HG03108 (cell line): ENCODE results near the gene S100P.
"Not testable (repeated sequence)": the region's sequence is repeated elsewhere in the genome, so short reads cannot be mapped to it uniquely, and the experiment has no call there.

Experiments
- ATAC-seq: cut with Tn5 transposase; IDR thresholded peaks from one replicate; pipeline ENCODE4 v1.9.1; 2021; ENCODE audit warnings: moderate library complexity; ENCODE audit not compliant: unreplicated experiment

S100P gene

GRCh38 chr4:6693231-6694176 lies at the start of gene S100P:
Gene S100P (plus strand): TSS chr4:6693878. CDS start chr4:6693933, 55 bp downstream.
- no peak for ATAC-seq

GRCh38 chr4:6644792-6645530 lies 48.7 kb upstream of the S100P start:
- ATAC-seq: no peak

GRCh38 chr4:6647169-6647568 lies 46.5 kb upstream of the S100P start:
- ATAC-seq: no peak

- no peak for ATAC-seq
These were observed 46.0 kb upstream of the S100P start for GRCh38 chr4:6647582-6648230.

- no peak for ATAC-seq
These were observed 44.5 kb upstream of the S100P start for GRCh38 chr4:6649216-6649615.

GRCh38 chr4:6654211-6654610 lies 39.5 kb upstream of the S100P start:
- not testable (repeated sequence) for ATAC-seq

GRCh38 chr4:6655291-6655690 lies 38.4 kb upstream of the S100P start:
- ATAC-seq: not testable (repeated sequence)

GRCh38 chr4:6655924-6656323 lies 37.8 kb upstream of the S100P start:
- no peak for ATAC-seq

GRCh38 chr4:6657242-6658208 lies 36.2 kb upstream of the S100P start:
- no peak for ATAC-seq

GRCh38 chr4:6658209-6658595 lies 35.5 kb upstream of the S100P start:
- no peak for ATAC-seq

GRCh38 chr4:6658597-6659075 lies 35.0 kb upstream of the S100P start:
- no peak for ATAC-seq

GRCh38 chr4:6659897-6660296 lies 33.8 kb upstream of the S100P start:
- ATAC-seq: no peak

GRCh38 chr4:6660430-6660829 lies 33.2 kb upstream of the S100P start:
- no peak for ATAC-seq

GRCh38 chr4:6662591-6662990 lies 31.1 kb upstream of the S100P start:
- no peak for ATAC-seq

GRCh38 chr4:6663596-6664393 lies 29.9 kb upstream of the S100P start:
- ATAC-seq: no peak

GRCh38 chr4:6665320-6665654 lies 28.4 kb upstream of the S100P start:
- ATAC-seq: no peak

- no peak for ATAC-seq
These were observed 25.3 kb upstream of the S100P start for GRCh38 chr4:6668391-6668790.

GRCh38 chr4:6671648-6672047 lies 22.0 kb upstream of the S100P start:
- no peak for ATAC-seq

GRCh38 chr4:6672131-6672530 lies 21.5 kb upstream of the S100P start:
- no peak for ATAC-seq
